Measurements from ENCODE around the gene LDLRAD4.

DNA sequence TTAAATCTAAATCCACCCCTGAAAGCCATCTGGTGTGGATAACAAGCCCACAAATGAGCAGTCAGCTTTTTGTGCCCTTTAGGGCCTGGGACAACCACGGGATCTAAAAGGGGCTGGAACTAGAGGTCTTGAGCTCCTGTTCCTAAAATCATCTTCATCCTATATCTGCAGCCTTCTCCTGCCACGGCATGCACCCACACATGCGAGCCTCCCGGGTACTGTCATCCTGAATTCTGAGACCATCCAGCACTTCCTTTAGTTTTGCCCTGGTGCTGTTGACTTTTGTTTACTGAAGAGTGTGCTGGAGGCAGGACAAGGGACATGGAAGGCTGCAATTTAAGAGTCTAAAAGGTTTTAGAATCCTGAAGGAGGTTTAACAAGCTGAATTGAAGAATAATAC is 324.6 kb downstream of the LDLRAD4 start:
- TF ChIP-seq, protein P1, sequence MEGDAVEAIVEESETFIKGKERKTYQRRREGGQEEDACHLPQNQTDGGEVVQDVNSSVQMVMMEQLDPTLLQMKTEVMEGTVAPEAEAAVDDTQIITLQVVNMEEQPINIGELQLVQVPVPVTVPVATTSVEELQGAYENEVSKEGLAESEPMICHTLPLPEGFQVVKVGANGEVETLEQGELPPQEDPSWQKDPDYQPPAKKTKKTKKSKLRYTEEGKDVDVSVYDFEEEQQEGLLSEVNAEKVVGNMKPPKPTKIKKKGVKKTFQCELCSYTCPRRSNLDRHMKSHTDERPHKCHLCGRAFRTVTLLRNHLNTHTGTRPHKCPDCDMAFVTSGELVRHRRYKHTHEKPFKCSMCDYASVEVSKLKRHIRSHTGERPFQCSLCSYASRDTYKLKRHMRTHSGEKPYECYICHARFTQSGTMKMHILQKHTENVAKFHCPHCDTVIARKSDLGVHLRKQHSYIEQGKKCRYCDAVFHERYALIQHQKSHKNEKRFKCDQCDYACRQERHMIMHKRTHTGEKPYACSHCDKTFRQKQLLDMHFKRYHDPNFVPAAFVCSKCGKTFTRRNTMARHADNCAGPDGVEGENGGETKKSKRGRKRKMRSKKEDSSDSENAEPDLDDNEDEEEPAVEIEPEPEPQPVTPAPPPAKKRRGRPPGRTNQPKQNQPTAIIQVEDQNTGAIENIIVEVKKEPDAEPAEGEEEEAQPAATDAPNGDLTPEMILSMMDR (IDR thresholded peaks at IDR 0.05), result no peak
- TF ChIP-seq POLR2A (IDR thresholded peaks at IDR 0.05), result no peak

Data from stomach (tissue), 4 donors.